SIG-M5 treated with dmso at 0.1 percent for 504 hours (cell line): ENCODE measurements around the gene LPP.

ENCODE experiments used
- DNase-seq: peaks from one replicate; lab custom pipeline; 2025; ENCODE audit not compliant: unreplicated experiment; lab: John Stamatoyannopoulos, UW

LPP gene

DNA sequence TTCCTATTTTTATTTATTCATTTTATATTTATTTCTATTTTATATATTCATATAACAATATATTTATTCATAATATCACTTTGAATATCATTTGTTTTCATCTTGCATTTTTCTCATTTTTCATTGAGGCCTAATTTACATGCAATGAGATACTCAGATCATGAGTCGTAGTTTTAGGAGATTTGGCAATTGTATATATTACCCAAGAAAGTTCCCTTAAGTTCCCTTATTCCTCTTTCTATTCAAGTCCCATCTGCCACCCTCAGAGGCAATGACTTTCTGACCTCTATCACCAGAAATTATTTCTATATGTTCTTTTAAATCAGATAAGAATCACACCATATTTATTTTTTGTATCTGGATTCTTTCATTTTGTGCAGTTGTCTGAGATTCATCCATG lies 688.7 kb downstream of the LPP start:
- peak; percentile 91 for DNase-seq

DNA sequence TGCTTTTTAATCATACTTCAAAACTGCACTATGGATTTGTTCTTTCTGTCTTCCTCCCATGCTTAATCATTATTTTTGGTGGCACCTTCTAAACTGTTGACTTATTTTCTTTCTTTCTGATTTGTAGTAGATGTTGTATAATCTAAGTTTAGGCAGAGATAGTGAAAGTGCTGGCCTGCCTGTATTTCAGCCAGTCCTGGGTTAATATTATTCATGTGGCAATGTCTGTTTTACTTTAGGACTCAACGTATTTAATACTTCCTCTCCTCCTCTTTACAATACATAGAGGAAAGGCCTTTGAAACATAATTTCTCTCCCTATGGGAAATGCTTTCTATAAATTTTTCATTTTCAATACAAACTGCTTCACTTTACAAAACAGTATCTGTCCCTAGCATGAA lies 690.1 kb downstream of the LPP start:
- no peak for DNase-seq

DNA sequence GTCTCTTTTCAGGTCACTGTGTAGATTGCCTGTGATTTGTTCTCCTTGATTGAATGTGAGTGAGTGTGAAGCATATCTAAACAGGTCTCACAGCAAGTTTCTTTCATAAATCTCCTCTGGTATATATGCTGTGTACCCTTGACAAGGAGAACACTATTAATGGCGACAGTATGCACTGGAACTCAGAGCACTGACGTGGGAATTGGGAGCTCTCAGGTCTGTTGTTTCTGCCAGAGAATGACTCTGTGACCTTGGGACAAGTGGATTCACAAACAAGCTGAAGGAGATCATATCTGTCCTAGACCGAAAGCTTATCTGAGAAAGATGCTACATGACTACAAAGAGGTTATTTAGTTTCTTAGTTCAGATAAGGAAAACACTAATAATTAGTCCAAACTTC lies 691.6 kb downstream of the LPP start:
- DNase-seq, result no peak

DNA sequence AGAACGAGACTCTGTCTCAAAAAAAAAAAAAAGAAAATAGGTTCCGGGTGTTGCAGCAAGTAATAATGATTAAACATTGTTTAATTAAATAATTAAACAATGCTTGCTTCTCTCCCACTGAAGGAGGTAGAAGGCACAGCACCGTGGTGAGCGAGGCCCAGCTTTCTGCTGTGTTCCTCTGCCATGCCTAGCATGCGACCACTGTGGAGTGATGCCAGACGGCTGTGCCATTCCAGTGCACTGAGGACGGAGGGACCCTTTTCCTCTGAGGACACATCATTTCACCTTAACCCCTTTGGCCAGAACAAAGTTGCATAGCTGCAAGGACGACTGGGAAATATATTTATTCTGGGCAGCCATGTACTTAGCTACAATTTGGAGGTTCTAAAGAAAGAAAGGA lies 695.0 kb downstream of the LPP start:
- no peak for DNase-seq

DNA sequence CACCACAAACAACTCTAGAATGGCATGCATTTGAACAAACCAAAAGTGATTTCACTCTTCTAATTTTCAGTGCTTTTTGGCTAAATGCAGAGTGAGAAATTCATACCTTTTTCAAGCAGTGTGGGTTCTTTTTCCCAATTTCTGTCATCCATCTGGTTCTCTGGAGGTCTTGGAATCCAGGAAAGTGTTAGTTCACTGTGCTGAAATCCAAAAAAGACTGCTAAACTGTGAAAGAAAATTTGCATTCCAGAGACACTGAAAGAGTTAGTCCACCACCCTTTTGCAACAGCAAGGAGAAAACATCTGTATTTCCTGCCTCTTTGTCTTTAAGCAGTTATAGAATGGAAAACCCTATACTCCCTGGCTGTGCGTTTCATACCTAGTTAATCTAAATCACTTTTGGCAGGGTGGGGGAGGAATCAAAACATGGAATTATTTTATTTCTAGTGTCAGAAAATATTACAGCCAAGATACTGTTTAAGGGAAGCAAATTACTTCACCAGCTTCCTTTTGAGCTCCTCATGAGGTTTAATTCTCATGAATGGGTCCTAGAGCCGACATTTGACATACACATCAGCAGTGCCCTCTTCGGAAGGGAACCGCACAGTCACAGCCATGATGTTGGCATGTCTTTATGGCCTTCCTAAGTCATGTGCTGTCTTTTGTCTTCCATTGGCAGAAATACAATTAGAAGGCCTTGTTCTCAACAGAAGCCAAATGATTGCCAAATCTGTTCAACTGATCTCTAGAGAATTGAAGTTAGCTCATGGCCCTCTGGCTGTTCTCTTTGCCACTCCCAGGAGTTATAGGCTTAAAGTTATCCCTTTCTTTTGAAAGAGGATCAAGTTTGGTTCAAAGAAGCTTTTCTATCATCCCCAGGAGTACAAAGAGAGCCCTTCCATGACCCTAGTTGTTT lies 700.2 kb downstream of the LPP start:
- no peak for DNase-seq

DNA sequence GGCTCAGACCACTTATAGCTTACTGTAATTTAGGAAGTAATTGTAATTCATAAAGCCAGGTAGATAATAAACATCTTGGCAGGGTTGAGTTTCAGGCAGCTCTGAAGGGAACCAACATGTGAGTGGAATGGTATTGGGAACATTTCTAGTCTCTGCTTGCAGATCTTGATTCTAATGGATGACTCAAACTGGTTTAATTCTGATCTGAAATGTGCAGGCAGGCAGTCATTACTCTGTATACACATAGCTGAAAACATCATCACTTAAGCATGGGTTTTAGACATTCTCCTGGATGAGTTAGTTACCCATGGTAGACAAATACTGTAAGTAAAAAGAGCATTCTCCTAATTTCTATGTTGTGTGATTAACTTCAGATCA lies 700.8 kb downstream of the LPP start:
- DNase-seq, result no peak

DNA sequence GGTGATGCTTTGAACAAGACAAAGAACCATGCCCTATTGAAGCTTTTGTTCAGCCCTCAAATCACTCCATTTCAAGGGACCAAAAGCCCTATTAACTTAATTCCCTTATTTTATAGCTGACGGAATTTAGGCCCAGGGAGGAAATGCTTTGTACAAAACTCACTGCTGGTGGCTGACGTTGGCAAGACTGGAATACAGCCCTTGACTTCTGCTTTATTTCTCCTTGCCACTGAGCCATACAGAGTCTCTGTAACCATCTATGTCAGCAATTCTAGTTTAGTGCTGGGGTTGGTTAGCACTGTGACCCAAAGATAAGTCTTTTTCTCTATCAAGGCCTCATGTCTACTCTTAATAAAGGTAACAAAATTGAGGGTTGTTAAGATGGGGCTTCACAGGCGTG lies 701.7 kb downstream of the LPP start:
- DNase-seq, result no peak

DNA sequence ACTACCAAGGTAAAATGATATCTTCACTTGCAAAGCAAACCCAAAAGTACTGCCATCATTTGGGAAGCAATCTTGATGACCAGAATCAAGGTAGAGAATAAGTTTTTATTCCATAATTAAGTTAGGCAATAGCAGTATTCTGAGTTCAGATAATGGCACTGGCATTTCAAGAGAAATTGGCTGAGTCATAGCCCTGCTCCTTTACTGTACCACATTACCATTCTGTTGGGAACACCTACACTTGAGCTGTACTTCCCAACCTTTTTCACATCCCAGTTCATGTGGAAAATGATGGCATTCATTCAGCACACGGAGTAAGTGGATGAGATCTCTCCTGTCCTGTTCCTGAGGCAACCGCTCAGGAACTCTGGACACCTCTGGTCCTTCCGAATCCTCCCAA lies 706.2 kb downstream of the LPP start:
- no peak for DNase-seq

DNA sequence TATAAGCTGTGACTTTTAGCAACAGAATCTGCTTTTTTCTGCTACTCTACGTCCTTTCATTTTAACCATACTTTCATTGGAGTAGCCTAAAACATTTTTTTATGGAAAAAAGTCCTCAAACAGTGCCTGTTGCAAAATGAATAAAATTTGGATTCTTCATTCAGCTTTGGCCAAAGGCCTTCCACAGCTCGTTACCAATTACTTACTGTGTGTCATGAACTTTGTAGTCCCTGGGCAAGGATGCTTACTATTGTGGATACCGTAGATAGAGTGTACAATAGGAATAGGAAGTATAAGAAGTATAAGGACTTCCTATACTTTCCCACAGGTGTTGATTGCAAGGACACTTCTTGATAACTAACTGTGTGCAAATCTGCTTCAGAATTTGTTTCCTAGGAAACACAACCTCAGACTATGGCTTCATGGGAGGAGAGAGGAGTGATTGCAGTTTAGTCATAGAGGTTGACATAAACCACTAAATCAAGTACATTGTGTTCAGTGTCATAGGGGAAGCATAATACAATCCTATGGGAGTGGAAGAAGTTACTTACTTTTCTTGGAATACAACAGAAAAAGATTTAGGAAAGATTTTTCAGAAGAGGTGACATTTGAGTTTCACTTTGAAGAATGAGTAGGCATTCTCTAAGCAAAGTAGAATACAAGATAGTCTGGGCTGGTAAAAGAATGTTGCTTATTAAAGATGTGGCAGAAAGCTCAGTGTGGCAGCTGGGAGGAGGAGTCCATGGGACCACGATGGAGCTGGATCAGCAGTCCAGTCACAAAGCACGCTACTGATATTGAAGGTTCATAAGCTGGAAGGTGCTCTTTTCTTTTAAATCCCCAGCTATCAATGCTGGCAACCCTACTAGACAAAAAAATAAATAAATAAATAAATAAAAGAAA lies 708.1 kb downstream of the LPP start:
- no peak for DNase-seq

DNA sequence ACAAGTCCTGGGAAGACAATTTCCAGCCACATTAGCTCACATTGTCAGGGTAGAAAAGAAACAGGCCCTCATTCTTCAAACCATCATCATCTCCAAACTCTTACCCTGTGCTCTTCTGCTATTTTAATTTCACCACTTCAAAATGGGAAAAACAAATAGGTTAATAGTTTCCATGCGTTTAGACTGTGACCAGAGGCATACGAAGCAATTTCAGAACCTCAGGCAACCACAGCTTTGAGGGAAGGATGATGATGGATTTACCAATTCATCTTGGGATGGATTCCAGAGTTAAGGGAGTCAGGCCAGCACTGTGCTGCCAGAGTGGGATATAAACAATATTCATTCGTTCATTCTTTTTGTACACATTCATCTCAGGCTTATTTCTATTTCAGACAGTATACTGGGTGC lies 710.0 kb downstream of the LPP start:
- no peak for DNase-seq

DNA sequence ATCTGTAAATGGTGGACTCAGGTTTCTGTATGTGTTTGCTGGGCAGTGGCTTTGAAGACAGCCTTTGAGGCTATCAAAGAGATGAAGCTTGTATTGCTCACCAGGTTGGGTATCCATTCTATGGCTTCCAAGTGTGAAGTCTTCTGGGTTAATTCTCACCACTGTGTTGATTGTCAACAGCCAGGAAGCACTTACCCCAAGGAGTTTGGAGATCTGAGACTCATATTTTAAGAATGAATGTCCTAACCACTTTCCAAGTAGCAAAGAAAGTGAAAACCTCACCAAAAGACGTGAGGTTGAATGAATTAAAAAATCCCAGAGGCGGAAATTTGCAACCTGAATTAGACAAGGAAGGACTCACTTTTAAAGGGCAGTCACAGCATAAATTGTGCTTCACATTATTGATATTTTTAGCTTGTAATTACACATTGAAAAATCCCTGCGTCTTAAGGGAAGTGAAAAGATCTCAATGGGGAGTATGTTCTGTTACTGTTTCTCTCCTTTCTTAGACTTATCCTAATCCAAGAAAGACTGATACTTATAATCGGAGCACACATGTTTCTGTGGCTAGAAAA lies 713.8 kb downstream of the LPP start:
- DNase-seq, result no peak

DNA sequence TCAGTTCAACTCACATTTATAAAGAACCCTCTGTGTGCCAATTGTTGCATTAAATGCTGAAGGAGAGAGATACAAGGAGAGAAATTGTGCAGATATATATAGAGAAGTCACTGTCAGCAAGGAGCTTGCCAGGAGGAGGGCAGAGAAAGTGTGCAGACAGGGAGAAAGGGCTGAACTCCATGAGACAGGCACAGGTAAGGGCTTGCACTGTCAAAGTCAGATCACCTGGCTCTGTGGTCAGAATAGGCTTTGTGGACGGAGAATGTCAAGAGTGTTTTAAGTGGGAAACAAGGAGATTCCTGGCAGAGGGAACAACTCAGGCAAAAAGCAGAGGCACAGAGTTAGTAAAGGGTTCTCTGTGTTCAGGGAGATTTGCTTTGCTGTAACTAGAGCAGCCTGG lies 714.8 kb downstream of the LPP start:
- no peak for DNase-seq

DNA sequence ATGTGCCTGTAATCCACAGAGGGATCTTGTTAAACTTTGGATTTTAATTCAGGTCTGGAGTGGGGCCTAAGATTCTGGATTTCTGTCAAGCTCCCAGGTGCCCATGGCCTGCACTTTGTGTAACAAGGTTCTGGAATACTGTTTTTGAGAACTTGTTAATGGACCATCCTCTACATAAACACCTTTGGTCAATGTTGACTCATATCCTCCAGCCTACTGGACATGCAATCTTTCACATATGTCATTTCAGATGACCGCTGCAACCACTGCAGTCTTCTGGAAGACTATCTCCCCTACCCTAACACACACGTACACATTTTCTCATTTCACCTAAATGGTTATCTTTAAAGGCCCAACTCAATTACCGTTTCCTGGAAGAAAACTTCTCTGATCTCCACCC lies 715.7 kb downstream of the LPP start:
- DNase-seq, result no peak

DNA sequence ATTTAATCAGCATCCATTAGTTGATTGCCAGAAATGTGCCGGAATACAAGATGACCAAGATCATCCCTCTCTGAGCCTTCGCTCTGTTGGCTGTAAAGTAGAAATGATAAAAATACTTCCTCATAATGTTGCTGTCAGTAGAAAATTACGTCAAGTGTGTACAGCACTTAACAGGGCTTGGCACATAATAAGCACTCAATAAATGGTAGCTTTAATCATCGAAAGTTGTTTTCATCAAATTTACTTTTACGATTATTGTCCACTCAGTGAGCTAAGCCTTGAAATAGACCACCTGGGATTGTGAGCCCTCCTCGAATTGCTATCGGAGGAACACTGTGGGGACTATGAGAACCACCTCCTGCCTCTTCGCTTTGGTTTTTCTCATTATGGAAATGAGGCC lies 716.5 kb downstream of the LPP start:
- DNase-seq, result no peak

DNA sequence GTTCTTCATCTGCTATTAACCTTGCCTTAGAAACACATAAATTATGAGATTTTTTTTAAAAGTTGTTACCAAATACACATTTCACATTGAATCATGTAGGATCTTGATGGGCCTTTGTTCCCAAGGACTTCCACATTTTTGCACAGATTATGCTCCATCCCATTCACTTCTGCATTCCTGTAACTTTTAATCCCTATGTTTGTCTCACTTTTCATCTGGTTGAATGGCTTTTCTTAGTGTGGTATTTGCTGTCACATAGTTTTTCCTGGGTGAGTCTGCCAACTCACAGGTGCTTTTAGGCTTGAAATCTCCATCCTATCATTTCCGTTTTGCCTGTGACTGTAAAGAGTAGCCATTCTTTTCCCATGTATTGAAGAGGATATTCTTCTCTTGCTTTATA lies 720.6 kb downstream of the LPP start:
- DNase-seq, result no peak

DNA sequence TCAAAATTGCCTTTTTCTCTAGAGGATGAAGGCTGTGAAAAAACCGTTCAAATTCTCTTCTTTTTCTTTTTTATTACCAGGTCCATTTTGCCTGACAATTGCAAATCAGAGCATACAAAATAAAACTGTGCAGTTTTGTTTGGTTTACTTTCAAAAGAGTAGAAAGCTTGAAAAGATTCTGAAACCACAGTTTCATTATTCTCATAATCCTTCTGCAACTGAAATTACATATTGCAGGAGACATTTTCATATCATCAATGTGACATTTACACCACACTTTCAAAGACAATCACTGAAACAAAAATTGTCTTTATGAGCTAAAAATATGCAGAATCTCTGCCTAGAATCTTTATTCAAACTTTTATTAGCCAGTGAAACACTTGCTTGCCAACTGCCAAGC lies 721.5 kb downstream of the LPP start:
- DNase-seq, result no peak

DNA sequence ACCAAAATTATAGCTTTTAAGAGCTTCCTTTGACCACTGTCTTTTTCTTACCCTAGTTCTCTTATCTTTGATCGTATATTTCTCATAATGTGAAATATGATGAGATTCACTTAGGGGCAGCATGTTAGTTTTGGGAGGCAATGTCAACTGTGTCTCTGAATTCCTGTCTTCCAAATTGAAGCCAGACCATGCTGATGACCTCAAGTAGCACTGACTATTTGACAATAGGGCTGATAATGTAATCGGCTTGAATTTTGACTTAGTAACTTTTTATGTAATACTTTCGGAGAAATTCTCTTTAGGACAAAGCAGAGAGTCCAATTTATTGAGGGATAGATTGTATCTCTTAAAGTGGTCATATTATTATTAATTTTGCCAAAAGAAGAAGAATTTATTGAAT lies 722.4 kb downstream of the LPP start:
- no peak for DNase-seq

DNA sequence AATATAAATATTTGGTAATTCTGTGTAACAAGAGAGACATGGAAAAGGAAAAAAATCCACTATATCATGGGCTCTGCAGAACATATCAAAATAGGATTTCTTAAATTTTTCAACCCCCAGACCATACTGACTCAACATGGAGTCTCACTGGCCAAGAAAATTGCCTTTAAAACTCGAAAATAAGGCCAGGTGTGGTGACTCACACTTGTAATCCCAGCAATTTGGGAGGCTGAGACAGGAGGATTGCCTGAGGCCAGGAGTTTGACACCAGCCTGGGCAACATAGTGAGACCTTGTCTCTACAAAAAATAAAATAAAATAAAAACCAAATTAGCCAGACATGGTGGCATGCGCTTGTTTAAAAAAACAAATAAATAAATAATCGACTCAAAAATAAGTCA lies 723.4 kb downstream of the LPP start:
- DNase-seq, result no peak

DNA sequence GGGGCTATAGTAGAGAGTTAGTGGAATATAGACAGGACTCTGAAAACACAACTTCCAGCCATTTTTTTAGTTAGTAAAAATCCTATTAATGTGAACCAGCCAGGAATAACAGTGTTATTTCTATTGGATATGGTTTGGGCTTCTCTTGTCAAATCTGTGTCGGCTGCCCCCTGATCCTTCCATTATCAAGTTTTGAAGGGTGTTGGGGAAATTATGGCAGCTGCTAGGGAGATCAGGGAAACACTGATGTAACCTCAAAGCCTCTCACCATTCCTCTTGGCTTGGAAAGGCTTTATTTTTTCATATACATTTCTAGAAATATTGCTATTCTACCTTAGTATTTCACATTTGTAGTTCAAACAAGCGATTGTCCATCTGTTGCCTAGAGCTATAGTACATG lies 724.1 kb downstream of the LPP start:
- DNase-seq, result no peak

DNA sequence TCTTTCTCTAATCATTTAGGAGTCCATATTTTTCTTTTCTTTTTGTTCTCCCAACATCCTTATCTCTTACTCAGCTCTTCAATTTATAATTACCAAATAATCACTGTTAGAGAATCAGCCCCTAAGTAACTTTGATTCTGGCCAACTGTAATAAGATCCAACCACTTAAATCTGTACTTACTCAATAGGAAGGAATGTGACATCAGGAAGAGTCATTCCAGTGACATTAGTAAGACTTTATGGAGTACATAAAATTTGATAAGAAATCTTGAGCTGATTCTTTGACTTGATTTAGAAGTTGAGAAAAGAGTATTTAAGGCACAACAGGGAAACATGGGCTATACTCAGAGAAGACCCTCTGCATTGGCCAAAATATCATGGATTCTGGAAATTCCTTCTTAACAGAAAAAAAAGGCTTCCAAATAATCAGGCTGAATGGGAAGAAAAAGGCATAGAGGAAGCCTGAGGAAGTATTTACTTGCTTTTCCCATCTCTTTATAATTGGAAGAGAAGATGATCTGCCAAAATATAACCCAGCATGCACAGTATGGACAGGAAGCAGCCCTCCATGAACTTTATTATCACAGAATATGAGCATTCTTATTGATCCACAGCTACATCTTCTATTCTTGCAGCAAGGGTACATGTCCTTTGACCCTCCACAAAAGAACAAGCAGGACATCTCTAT lies 728.1 kb downstream of the LPP start:
- no peak for DNase-seq

DNA sequence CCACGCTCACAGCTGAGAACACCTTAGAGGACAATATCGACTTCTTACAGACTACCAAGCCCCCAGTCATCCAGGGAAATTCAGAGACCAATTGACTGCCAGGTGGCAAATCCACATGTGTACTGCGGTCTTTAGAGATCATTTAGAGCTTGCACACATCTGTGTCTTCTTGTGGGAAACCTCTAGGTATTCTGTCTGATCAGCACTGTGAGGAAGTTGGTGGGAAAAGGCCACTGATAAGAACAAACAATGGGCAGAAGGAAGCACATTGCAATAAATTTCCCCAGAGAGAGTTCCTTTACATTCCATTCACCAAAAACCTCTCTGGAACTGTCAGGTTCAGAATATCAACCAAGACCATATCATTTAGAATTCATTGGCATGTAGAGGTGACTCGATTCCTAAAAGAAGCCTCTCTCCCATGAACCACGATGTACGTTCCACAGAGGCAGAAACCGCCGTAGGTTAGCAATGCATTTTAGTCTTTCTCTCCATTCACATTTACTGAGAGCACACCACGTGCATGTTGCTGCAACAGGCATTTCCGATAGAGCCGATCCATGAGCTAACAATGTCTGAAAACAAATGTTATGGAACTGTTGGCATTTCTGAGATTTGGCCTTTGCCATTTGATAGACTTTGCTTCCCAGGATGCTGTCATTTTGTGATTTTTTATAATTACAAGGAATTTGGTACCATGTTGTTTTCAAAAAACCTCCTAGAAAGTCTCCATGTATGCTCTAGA lies 730.5 kb downstream of the LPP start:
- no peak for DNase-seq
